ENCODE data around the gene SNAPC3. TPM values are rescaled to one million over a fixed set of nuclear protein-coding genes. Genes with fewer than 3 reads are reported as not detected.

Gene SNAPC3
- total RNA-seq, 6 donors from 2014 or later, result 20.0 to 59.8 (median 24.3) TPM

DNA sequence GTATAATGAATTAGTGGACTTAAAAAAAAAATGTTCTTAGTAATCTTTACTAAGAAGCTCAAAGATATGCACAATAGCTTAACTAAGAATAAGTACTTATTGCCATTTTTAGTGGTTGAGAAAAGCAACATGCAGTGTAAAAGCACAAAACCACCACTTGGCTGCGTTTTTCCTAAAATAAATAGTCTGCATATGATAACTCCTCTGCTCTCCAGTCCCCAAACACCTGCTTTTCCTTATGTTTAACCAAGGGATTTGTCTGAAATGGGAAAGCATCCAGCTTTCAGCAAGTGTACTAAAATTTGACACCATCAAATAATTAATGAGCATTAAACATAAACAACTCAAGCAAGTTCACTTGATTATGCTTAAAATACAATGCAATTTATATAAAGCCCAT, 46.7 kb downstream of the SNAPC3 start:
- ATAC-seq (ENCODE audit: low FRiP score in 2 of 2), result no peak
- Histone ChIP-seq H3K36me3 (peaks cover 0 to 67% (median 28%) of the 10 kb centered on the region in 4 donors), H3K27me3 (no peaks in the 10 kb centered on the region), H3K9me3 (no peaks in the 10 kb centered on the region), H3K4me3 (no peak overlapping the region), H3K4me1 (no peaks in the 10 kb centered on the region), H3K27ac (no peak overlapping the region)
- WGBS, 2 donors, result 70 to 72% methylated on average over 1 of the region's 1 CpG
- TF ChIP-seq POLR2A (IDR thresholded peaks at IDR 0.05), result no peak
- no peak for TF ChIP-seq POLR2AphosphoS5 (IDR thresholded peaks at IDR 0.05)
- no peak for TF ChIP-seq EP300 (IDR thresholded peaks at IDR 0.05)
- TF ChIP-seq, protein P1, sequence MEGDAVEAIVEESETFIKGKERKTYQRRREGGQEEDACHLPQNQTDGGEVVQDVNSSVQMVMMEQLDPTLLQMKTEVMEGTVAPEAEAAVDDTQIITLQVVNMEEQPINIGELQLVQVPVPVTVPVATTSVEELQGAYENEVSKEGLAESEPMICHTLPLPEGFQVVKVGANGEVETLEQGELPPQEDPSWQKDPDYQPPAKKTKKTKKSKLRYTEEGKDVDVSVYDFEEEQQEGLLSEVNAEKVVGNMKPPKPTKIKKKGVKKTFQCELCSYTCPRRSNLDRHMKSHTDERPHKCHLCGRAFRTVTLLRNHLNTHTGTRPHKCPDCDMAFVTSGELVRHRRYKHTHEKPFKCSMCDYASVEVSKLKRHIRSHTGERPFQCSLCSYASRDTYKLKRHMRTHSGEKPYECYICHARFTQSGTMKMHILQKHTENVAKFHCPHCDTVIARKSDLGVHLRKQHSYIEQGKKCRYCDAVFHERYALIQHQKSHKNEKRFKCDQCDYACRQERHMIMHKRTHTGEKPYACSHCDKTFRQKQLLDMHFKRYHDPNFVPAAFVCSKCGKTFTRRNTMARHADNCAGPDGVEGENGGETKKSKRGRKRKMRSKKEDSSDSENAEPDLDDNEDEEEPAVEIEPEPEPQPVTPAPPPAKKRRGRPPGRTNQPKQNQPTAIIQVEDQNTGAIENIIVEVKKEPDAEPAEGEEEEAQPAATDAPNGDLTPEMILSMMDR (IDR thresholded peaks at IDR 0.05), result no peak
- DNase-seq, result no peak

DNA sequence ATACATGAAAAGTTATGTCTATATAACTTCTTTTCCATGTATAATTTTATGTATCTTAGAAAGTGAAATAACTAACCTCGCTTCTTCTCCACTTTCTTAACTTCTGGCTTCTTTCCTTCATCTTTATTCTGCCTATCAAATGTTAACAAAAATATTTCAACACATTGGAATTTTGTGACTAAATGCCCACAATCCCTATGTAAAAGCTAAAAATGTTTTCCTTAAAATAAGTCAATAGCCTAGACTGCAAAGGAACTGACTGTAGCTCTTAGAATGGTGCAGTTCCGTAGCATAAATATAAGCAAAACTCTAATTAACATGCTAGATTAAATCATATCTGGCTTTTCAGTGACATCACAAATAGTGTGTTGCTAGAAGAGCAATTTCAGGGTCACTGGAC, 47.2 kb downstream of the SNAPC3 start:
- ATAC-seq (ENCODE audit: low FRiP score in 2 of 2) (no peak), DNase-seq (no peak)
- no peaks in the 10 kb centered on the region for H3K9me3 ChIP-seq
- H3K36me3 ChIP-seq, result peaks cover 0 to 63% (median 25%) of the 10 kb centered on the region in 4 donors
- H3K4me3 ChIP-seq, result no peak overlapping the region
- WGBS, 2 donors, result 87 to 96% methylated on average over 2 of the region's 2 CpGs
- no peaks in the 10 kb centered on the region for H3K27me3 ChIP-seq
- no peaks in the 10 kb centered on the region for H3K4me1 ChIP-seq
- H3K27ac ChIP-seq, result no peak overlapping the region
- TF ChIP-seq, protein P1 (IDR thresholded peaks at IDR 0.05), result no peak
- no peak for TF ChIP-seq POLR2A (IDR thresholded peaks at IDR 0.05)

DNA sequence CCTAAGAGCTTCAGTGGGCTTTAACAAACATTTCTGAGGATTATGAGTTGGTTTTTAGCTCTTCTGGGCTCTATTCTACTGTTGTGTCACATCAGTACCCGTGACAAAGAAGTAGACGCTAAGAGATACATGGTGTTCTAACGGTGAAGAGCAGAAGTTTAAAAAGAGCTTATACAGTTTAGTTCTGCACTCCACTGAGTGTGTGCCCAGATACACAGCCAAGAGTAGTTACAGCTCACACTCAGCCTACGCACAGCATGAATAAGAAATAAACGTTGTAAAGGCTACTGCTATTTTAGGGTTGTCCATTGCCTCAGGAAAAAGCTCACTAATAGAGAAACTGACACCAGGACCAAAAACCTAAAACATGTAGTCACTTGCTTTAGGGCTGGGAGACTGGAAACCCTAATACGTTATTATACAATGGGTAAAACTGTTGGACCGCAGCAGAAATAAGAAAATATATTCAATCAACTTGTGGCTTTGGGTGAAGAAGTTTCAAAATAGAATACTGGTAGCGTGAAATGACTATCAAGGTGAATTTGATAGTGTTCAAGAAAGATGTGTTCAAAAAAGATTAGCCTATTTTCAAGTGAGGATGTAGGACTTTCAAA, 53.4 kb downstream of the SNAPC3 start:
- Histone ChIP-seq H3K36me3 (peaks cover 3 to 38% (median 6%) of the 10 kb centered on the region in 4 donors), H3K27me3 (no peaks in the 10 kb centered on the region), H3K4me3 (no peak overlapping the region), H3K4me1 (no peaks in the 10 kb centered on the region), H3K9me3 (no peaks in the 10 kb centered on the region), H3K27ac (no peak overlapping the region)
- TF ChIP-seq, protein P1 (IDR thresholded peaks at IDR 0.05), result no peak
- TF ChIP-seq POLR2AphosphoS5 (IDR thresholded peaks at IDR 0.05) (no peak), EP300 (IDR thresholded peaks at IDR 0.05) (no peak)
- 90 to 92% methylated on average over 8 of the region's 8 CpGs for WGBS, 2 donors
- ATAC-seq (ENCODE audit: low FRiP score in 2 of 2) (no peak), DNase-seq (no peak)

DNA sequence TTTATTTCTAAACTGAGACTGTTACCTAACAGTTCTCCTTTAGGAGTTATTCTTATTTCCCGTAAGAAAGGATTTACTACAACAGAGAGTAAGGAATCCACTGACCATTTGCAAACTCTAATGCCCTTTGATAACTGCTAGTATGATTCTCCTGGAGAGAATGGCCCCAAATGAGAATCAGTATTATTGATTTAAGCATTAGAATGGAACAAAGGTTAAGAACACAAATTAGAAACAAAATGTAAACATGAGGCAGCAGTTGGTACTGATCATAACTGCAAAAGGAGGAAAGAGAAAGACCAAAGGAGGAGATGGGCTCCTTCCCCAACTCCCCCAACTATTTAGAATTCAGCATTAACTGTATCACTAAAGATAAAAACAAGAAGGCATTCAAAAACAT, 57.4 kb downstream of the SNAPC3 start:
- Histone ChIP-seq H3K27ac (no peak overlapping the region), H3K27me3 (no peaks in the 10 kb centered on the region), H3K9me3 (no peaks in the 10 kb centered on the region), H3K4me3 (no peak overlapping the region), H3K4me1 (no peaks in the 10 kb centered on the region), H3K36me3 (peaks cover 3 to 29% (median 3%) of the 10 kb centered on the region in 4 donors)
- TF ChIP-seq, protein P1 (IDR thresholded peaks at IDR 0.05), result no peak
- TF ChIP-seq EP300 (IDR thresholded peaks at IDR 0.05) (no peak), POLR2AphosphoS5 (IDR thresholded peaks at IDR 0.05) (no peak), POLR2A (IDR thresholded peaks at IDR 0.05) (no peak)
- WGBS, 2 donors, result 81 to 98% methylated on average over 1 of the region's 1 CpG
- ATAC-seq (ENCODE audit: low FRiP score in 2 of 2) (no peak), DNase-seq (no peak)

DNA sequence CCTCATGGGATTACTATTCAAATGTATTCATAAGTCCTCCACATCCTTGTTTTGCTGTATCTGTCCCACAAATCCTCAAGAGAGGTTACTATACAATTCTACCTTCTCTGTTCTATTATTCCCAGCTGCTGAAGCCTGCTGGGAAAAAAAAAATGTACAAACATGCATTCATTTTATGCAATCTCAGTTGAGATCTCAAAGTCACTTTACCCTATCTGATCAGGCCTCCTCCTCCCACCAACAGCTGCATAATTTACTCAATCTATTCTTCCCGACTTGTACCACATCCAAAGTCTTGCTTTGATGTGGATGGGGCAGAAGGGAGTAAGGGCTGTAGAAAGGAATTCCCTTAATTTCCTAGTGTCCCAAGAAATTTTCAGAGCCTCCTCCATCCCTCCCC, 59.5 kb downstream of the SNAPC3 start:
- ATAC-seq (ENCODE audit: low FRiP score in 2 of 2) (no peak), DNase-seq (no peak)
- Histone ChIP-seq H3K36me3 (peaks cover 0 to 33% (median 4%) of the 10 kb centered on the region in 4 donors), H3K9me3 (no peaks in the 10 kb centered on the region), H3K27ac (no peak overlapping the region), H3K4me1 (no peaks in the 10 kb centered on the region), H3K27me3 (no peaks in the 10 kb centered on the region), H3K4me3 (no peak overlapping the region)
- TF ChIP-seq EP300 (IDR thresholded peaks at IDR 0.05) (no peak), POLR2A (IDR thresholded peaks at IDR 0.05) (no peak), POLR2AphosphoS5 (IDR thresholded peaks at IDR 0.05) (no peak)
- TF ChIP-seq, protein P1 (IDR thresholded peaks at IDR 0.05), result no peak
- WGBS, 2 donors, result 45 to 52% methylated on average over 1 of the region's 1 CpG

All from upper lobe of left lung (tissue), 6 donors.